H9 (cell line): Measurements from ENCODE around the gene SLCO2A1. TPM values are rescaled to one million over a fixed set of nuclear protein-coding genes. Genes with fewer than 3 reads are reported as not detected.

Experiments
- DNase-seq: peaks from one replicate; pipeline ENCODE4 v3.0.0-alpha.2; 2017
- H2AFZ ChIP-seq: one replicate; pipeline ENCODE4 v1.6.1; 2013; ENCODE audit warnings: mild to moderate bottlenecking, low read length, control low read depth, moderate library complexity
- H2AK5ac ChIP-seq: 2 replicates; pipeline ENCODE4 v1.6.1; 2013; ENCODE audit warnings: low read length, control low read depth, mixed read lengths; ENCODE audit not compliant: insufficient read length
- H2BK120ac ChIP-seq: one replicate; pipeline ENCODE4 v1.6.1; 2013; ENCODE audit warnings: low read depth, mild to moderate bottlenecking, low read length, control low read depth, inconsistent platforms; ENCODE audit not compliant: poor library complexity, severe bottlenecking
- H2BK12ac ChIP-seq: 2 replicates; pipeline ENCODE4 v1.6.1; 2013; ENCODE audit warnings: low read length, control low read depth, mixed read lengths, low read depth; ENCODE audit not compliant: insufficient read length
- H2BK15ac ChIP-seq: 2 replicates; pipeline ENCODE4 v1.6.1; 2013; ENCODE audit warnings: low read depth, low read length, control low read depth
- H2BK20ac ChIP-seq: one replicate; pipeline ENCODE4 v1.6.1; 2013; ENCODE audit warnings: low read depth, mild to moderate bottlenecking, low read length, control low read depth, inconsistent platforms; ENCODE audit not compliant: poor library complexity, severe bottlenecking
- H2BK5ac ChIP-seq: 2 replicates; pipeline ENCODE4 v1.6.1; 2013; ENCODE audit warnings: low read length, control low read depth, mixed read lengths; ENCODE audit not compliant: insufficient read length
- H3K14ac ChIP-seq: 2 replicates; pipeline ENCODE4 v1.6.1; 2013; ENCODE audit warnings: low read length, control low read depth; ENCODE audit not compliant: insufficient read depth
- H3K18ac ChIP-seq: 2 replicates; pipeline ENCODE4 v1.6.1; 2013; ENCODE audit warnings: low read depth, mild to moderate bottlenecking, mixed read lengths, low read length, control low read depth; ENCODE audit not compliant: insufficient read length
- H3K23ac ChIP-seq: 2 replicates; pipeline ENCODE4 v1.6.1; 2013; ENCODE audit warnings: low read length, control low read depth, mixed read lengths, low read depth; ENCODE audit not compliant: insufficient read length
- H3K23me2 ChIP-seq: 2 replicates; pipeline ENCODE4 v1.6.1; 2013; ENCODE audit warnings: low read depth, mild to moderate bottlenecking, mixed read lengths, low read length, control low read depth; ENCODE audit not compliant: insufficient read length, poor library complexity, severe bottlenecking
- H3K27ac ChIP-seq: 2 replicates; pipeline ENCODE4 v1.5.1; 2013; ENCODE audit warnings: low read length, control low read depth, mixed read lengths, low read depth; ENCODE audit not compliant: insufficient read length
- H3K27me3 ChIP-seq: 2 replicates; pipeline ENCODE4 v1.6.1; 2013; ENCODE audit warnings: low read length, control low read depth, inconsistent platforms; ENCODE audit not compliant: insufficient read depth
- H3K4ac ChIP-seq: 2 replicates; pipeline ENCODE4 v1.6.1; 2013; ENCODE audit warnings: low read depth, mild to moderate bottlenecking, control low read depth, inconsistent platforms, low read length, moderate library complexity
- H3K4me1 ChIP-seq: 2 replicates; pipeline ENCODE4 v1.6.1; 2013; ENCODE audit warnings: low read length, control low read depth, inconsistent platforms; ENCODE audit not compliant: insufficient read depth
- H3K4me2 ChIP-seq: 2 replicates; pipeline ENCODE4 v1.6.1; 2013; ENCODE audit warnings: low read length, control low read depth, mixed read lengths; ENCODE audit not compliant: insufficient read length, insufficient read depth
- H3K56ac ChIP-seq: 2 replicates; pipeline ENCODE4 v1.6.1; 2013; ENCODE audit warnings: low read depth, mild to moderate bottlenecking, mixed read lengths, low read length, control low read depth; ENCODE audit not compliant: insufficient read length
- H3K79me1 ChIP-seq: 2 replicates; pipeline ENCODE4 v1.6.1; 2013; ENCODE audit warnings: low read depth, mild to moderate bottlenecking, moderate library complexity, low read length, control low read depth, inconsistent platforms; ENCODE audit not compliant: insufficient read depth, poor library complexity, severe bottlenecking
- H3K79me2 ChIP-seq: 2 replicates; pipeline ENCODE4 v1.6.1; 2013; ENCODE audit warnings: low read length, control low read depth, inconsistent platforms; ENCODE audit not compliant: insufficient read depth
- H3K9ac ChIP-seq: 2 replicates; pipeline ENCODE4 v1.6.1; 2013; ENCODE audit warnings: low read length, control low read depth, mixed read lengths; ENCODE audit not compliant: insufficient read length; ENCODE audit errors: extremely low read depth
- H3K9me3 ChIP-seq: one replicate; pipeline ENCODE4 v1.6.1; 2013; ENCODE audit warnings: low read depth, low read length, inconsistent platforms; ENCODE audit not compliant: control insufficient read depth
- H3T11ph ChIP-seq: one replicate; pipeline ENCODE4 v1.6.1; 2013; ENCODE audit warnings: mild to moderate bottlenecking, low read length, control low read depth, inconsistent platforms
- H4K20me1 ChIP-seq: one replicate; pipeline ENCODE4 v1.6.1; 2013; ENCODE audit not compliant: control insufficient read depth, insufficient read length, insufficient read depth
- H4K5ac ChIP-seq: 2 replicates; pipeline ENCODE4 v1.6.1; 2013; ENCODE audit warnings: low read depth, mild to moderate bottlenecking, mixed read lengths, low read length, control low read depth; ENCODE audit not compliant: insufficient read length
- H4K8ac ChIP-seq: replicated peaks from 2 replicates; pipeline ENCODE4 v1.6.1; 2013; ENCODE audit warnings: low read length, control low read depth, mixed read lengths, low read depth; ENCODE audit not compliant: insufficient read length
- H4K91ac ChIP-seq: 2 replicates; pipeline ENCODE4 v1.6.1; 2013; ENCODE audit warnings: low read depth, mild to moderate bottlenecking, moderate library complexity, mixed read lengths, low read length, control low read depth; ENCODE audit not compliant: insufficient read length
- H3K27ac Mint-ChIP-seq, 3 experiments: 2 replicates in 2 of 3; 3 replicates in 1 of 3; pipeline ENCODE4 v1.8.0; 2020 to 2021; ENCODE audit warnings: mixed read lengths in 3 of 3, mild to moderate bottlenecking in 1 of 3, moderate library complexity in 1 of 3
- H3K27me3 Mint-ChIP-seq: 2 replicates; pipeline ENCODE4 v1.8.0; 2021; ENCODE audit warnings: low read depth, mild to moderate bottlenecking, moderate library complexity, mixed read lengths
- H3K36me3 Mint-ChIP-seq, 3 experiments: 2 replicates in 2 of 3; 3 replicates in 1 of 3; pipeline ENCODE4 v1.8.0; 2020 to 2021; ENCODE audit warnings: low read depth in 3 of 3, mixed read lengths in 3 of 3; ENCODE audit not compliant: insufficient read depth in 1 of 3
- H3K4me1 Mint-ChIP-seq, 2 experiments: 2 replicates each; pipeline ENCODE4 v1.8.0; 2020; ENCODE audit warnings: mixed read lengths in 2 of 2
- H3K4me3 Mint-ChIP-seq, 2 experiments: 2 replicates in 1 of 2; 3 replicates in 1 of 2; pipeline ENCODE4 v1.8.0; 2020 to 2021; ENCODE audit warnings: mild to moderate bottlenecking in 2 of 2, mixed read lengths in 2 of 2, moderate library complexity in 1 of 2
- H3K9me3 Mint-ChIP-seq, 2 experiments: 2 replicates in 1 of 2; 3 replicates in 1 of 2; pipeline ENCODE4 v1.8.0; 2020; ENCODE audit warnings: mild to moderate bottlenecking in 2 of 2, mixed read lengths in 2 of 2, moderate library complexity in 1 of 2
- WGBS: extraction: QIAGEN DNeasy Blood & Tissue Kit; methylation state at CpG from one replicate; pipeline ENCODE4 v1.1.7; 2013; ENCODE audit warnings: missing lambda C conversion rate, low lambda C conversion rate, mixed read lengths; ENCODE audit not compliant: insufficient read length; ENCODE audit errors: extremely low coverage; 5-methylcytosine and 5-hydroxymethylcytosine counted together
- total RNA-seq: library from RNA; stranded (reverse); gene quantifications from 2 replicates; pipeline ENCODE4 v1.2.1, GENCODE V29; 2021
- TF ChIP-seq, protein P1 (sequence below): fragments of 200-600 bp; sonication (generic); conservative IDR thresholded peaks from 3 replicates; pipeline ENCODE4 v1.8.0; 2021; ENCODE audit warnings: antibody characterized with exemption, mild to moderate bottlenecking

Gene SLCO2A1
- total RNA-seq, 1 experiment from 2014 or later: 0.98 TPM

DNA sequence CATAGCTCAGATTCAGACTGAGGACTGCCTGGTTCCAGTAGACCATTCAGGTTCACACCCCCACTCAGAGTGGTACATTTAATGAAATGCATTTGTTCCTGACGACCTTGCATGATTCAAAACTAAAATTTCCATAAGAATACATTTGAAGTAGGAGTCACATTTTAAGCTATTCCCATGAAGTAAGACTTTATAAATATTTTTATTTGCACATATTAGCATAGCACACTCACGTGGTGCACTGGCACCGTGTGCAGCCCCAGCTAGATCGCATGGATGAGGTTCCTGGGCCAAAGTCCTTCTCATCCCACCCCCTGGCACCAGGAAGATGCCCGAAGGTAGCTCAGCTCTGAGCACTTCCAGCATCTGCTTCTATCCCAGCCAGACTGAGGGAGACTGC lies 59.4 kb downstream of the SLCO2A1 start:
- Histone ChIP-seq H2AFZ (no peak overlapping the region), H3T11ph (no peak overlapping the region)
- no peak overlapping the region for H3K27ac Mint-ChIP-seq

More for the DNA sequence above, 59.4 kb downstream of the SLCO2A1 start:
- H3K23me2 ChIP-seq: no peaks in the 10 kb centered on the region
- no peak overlapping the region for H3K56ac ChIP-seq
- H3K4me1 ChIP-seq: peaks cover 4% of the 10 kb centered on the region; the same call in 1 of the 2 replicates
- no peak overlapping the region for H2BK20ac ChIP-seq
- H4K5ac ChIP-seq: no peak overlapping the region
- no peak overlapping the region for H2BK5ac ChIP-seq
- no peaks in the 10 kb centered on the region for H4K20me1 ChIP-seq
- no peaks in the 10 kb centered on the region for H3K27me3 ChIP-seq
- H3K79me2 ChIP-seq: no peaks in the 10 kb centered on the region
- no peak overlapping the region for H3K4me2 ChIP-seq
- no peak overlapping the region for H3K27ac ChIP-seq
- Mint-ChIP-seq H3K36me3 (peaks cover 2 to 11% (median 9%) of the 10 kb centered on the region in 3 experiments; a peak in 6 of 7 replicates), H3K27me3 (peaks cover 4% of the 10 kb centered on the region), H3K4me3 (no peak overlapping the region), H3K4me1 (peaks cover 10 to 11% of the 10 kb centered on the region in 2 experiments), H3K9me3 (peaks cover 5% of the 10 kb centered on the region in 2 experiments; a peak in 4 of 5 replicates)
- WGBS: no CpG with 5 or more reads among the region's 5 CpGs
- H3K9ac ChIP-seq: no peak overlapping the region
- H4K8ac ChIP-seq: no peak overlapping the region
- no peak overlapping the region for H2BK120ac ChIP-seq
- no peaks in the 10 kb centered on the region for H3K9me3 ChIP-seq
- TF ChIP-seq, protein P1, sequence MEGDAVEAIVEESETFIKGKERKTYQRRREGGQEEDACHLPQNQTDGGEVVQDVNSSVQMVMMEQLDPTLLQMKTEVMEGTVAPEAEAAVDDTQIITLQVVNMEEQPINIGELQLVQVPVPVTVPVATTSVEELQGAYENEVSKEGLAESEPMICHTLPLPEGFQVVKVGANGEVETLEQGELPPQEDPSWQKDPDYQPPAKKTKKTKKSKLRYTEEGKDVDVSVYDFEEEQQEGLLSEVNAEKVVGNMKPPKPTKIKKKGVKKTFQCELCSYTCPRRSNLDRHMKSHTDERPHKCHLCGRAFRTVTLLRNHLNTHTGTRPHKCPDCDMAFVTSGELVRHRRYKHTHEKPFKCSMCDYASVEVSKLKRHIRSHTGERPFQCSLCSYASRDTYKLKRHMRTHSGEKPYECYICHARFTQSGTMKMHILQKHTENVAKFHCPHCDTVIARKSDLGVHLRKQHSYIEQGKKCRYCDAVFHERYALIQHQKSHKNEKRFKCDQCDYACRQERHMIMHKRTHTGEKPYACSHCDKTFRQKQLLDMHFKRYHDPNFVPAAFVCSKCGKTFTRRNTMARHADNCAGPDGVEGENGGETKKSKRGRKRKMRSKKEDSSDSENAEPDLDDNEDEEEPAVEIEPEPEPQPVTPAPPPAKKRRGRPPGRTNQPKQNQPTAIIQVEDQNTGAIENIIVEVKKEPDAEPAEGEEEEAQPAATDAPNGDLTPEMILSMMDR: no peak
- H3K79me1 ChIP-seq: no peaks in the 10 kb centered on the region
- no peak overlapping the region for H3K23ac ChIP-seq
- H2AK5ac ChIP-seq: no peak overlapping the region
- H3K18ac ChIP-seq: no peak overlapping the region
- no peak for DNase-seq
- no peak overlapping the region for H2BK15ac ChIP-seq
- H4K91ac ChIP-seq: no peak overlapping the region
- no peak overlapping the region for H3K4ac ChIP-seq
- no peak overlapping the region for H3K14ac ChIP-seq
- no peak overlapping the region for H2BK12ac ChIP-seq
